HTERT RPE-1 (cell line): Measurements from ENCODE around the gene TBC1D22A.
"Not testable (repeated sequence)": the region's sequence is repeated elsewhere in the genome, so short reads cannot be mapped to it uniquely, and the experiment has no call there.

Experiments
- in situ Hi-C: fragments of 300-500 bp; cut with MboI; formaldehyde crosslinking; loops from 4 replicates; pipeline ENCODE4 v1.14.3; 2020; ENCODE audit warnings: low sequenced_read_pairs

The TBC1D22A gene

DNA sequence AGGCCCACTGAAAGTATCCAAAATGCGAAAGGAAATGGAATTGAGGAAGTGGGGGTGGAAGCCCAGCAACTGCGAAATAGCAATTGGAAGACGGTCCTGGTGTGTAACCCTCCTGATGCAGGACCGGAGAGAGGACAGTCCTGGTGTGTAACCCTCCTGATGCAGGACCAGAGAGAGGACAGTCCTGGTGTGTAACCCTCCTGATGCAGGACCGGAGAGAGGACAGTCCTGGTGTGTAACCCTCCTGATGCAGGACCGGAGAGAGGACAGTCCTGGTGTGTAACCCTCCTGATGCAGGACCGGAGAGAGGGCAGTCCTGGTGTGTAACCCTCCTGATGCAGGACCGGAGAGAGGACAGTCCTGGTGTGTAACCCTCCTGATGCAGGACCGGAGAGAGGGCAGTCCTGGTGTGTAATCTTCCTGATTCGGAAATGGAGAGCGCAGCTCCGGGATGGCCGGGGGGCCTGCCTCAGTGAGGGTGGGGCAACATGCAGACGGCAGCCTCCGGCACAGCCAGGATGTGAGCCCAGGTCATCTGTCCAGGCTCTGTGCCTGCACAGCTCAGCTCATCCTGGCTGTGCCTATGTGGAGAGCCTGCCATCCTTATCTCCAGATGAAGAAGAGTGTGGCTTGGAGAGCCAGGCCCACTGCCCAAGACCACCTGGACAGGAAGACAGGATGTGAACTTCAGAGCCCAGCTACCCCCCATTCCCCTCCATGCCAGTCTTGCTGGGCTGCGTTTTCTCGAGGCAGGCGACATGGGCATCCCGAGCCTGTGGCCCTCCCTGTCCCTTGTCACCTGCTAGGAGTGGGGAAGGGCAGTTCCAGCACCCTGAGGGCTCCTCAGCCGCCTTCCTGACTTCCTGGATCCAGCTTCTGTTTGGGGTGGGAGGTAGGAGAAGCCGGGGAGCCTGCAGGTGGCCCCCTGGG is 408.3 kb downstream of the TBC1D22A start:
- in situ Hi-C loops = not testable (repeated sequence)

DNA sequence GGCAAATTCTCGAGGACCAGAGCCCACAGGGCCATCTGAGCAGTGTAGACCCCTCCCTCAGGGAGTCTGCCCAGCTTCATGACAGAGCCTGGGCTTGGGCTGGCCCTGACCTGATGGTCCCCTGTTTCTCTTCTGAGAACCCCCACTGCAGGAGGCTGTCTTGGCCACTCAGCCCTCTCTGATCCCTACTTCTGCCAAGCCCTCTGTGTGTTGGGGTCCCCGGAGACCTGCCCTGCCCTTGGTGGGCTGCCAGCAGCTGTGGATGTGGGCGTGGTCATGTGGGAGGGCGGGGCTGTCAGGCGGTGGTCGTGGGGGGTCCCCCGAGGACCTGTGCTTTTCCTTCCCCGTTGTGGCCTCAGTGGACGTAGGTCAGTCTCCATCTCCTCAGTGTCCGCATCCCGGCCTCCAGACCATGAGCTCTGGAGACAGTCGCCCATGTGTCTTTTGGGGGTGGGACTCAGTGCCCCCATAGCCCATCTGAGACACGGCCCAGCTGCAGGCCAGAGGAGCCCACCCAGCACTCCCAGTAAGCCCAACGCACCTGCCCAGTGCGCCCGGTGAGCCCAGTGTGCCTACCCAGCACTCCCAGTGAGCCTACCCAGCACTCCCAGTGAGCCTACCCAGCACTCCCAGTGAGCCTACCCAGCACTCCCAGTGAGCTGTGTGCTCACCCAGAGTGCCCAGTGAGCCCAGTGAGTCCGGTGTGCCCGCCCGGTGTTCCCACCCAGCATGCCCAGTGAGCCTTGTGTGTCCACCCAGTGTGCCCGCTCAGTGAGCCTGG is 409.2 kb downstream of the TBC1D22A start:
- in situ Hi-C loops = no loop called here

DNA sequence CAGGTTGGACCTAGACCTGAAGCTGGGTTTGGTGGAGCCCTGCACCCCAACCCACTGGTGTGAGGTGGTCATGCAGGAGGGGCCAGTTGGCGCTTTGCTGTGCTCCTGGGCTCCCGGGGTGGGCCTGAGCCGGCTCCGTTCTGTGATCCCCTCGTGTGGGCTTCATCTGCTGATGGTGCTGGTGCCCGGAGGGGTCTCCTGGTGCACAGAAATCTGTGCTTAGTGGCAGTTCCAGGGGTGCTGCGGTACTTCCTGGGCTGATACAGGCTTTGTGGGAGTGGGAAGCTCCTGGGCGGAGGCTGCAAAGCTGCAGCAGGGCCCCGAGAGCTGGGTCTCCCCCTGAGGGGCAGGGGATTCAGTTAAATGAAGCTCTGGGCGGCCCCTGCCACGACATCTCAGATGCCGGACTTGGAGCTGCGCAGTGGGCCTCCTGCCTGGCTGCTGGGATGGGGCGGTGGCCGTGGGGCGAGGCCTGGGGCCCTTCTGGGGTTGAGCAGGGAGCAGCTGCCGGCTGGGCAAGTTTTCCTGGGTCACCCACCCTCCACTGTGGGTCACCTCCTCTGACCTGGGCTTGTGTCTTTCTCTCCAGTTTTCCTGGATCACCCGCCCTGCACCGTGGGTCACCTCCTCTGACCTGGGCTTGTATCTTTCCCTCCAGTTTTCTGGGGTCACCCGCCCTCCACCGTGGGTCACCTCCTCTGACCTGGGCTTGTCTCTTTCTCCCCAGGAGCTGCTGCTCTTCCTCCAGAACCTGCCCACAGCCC is 410.5 kb downstream of the TBC1D22A start:
- in situ Hi-C loops = no loop called here

DNA sequence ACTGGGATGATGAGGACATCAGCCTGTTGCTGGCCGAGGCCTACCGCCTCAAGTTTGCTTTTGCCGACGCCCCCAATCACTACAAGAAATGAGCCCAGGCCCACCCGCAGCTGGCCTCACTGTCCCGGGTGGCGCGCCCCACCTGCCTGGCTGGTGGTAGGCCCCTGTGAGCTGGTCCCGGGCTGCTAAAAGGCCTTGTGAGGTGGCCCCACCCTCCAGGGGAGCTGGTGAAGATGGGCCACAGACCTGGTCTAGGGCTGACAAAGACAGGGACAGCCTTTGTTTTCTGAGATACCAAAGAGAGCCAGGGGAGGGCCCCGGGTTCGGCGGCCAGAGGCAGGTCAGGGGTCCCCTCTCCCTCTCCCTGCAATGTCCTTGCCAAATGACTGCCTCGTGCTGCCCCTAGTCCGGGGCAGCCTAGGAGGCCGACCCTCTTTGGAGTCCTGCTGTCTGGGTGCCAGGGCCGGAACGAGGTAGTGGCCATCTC is 411.1 kb downstream of the TBC1D22A start:
- in situ Hi-C loops = no loop called here

DNA sequence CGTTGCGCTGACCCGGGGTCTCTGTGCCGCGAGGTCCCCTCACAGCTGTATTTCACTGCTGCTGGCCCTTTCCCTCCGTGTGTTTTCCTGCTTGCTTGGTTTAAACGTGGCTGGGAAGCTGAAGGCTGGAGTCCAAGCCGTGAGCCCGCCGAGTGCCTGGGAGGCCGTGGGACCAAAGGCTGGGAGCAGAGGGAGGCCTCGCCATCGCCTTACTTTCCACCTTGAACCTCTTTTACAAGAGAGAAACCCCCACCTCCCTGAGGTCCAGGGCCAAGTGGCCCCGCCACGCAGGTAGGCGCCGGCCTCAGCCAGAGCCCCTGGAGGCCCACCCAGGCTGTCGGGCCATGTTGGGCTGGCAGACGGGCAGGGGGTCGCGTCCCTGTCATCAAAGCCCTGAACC is 411.6 kb downstream of the TBC1D22A start:
- in situ Hi-C loops = no loop called here

DNA sequence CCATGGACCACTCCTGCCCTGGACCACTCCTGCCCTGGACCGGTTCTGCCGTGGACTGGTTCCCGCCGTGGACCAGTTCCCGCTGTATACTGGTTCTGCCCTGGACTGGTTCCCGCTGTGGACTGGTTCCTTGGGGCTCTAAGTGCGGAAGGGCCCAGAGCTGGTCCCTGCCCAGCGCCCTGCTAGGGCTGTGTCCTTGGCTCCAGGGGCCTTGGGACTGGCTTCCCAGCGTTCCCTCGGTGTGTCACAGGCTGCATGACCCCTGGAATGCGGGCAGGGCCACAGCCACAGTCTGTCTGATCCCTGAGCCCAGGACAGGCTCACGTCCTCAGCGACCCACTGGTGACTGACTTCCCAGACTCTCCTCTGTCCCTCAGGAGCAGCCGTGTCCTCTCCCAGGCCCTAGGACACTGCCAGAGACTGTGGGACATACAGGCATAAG is 412.2 kb downstream of the TBC1D22A start:
- in situ Hi-C loops = no loop called here

DNA sequence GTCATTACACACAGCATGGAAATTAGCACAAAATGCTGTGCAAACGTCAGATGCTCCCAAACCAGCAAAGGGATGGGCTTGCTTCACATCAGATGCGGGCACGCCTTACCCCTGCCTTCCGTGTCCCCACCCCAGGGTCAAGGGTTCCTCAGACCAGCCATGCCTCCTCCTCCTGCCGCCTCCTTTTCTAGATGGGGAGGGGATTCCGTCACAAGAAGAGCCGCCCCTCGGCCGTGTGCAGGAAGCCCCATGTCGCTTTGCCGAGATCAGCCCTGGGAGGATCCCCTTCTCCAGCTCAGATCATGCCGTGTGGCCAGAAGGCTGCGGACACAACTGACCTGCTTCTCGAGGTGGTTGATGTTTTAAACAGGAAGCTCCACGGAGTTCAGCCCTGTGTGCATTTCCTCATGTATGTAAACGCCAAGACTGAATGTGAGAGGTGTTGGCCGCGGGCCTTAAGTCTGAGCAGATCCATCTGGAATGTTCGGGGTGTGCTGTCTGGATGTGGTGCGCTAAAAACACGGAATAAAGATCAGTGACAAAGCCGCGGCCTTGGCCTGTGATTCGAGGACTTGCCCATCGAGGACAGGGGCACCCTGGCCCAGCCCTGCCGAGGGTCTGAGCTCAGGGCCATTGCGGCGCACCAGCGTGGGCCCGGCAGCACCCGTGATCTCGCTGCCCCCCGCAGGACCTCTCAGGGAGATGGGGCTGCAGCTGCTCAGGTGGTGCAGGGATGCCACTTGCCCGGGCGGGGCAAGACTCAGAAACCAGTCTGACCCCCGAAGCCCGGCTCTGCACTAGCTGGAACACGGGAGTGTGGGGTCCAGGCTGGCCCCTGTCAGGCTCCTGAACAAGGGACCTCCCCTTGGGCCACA is 412.9 kb downstream of the TBC1D22A start:
- in situ Hi-C loops = no loop called here

DNA sequence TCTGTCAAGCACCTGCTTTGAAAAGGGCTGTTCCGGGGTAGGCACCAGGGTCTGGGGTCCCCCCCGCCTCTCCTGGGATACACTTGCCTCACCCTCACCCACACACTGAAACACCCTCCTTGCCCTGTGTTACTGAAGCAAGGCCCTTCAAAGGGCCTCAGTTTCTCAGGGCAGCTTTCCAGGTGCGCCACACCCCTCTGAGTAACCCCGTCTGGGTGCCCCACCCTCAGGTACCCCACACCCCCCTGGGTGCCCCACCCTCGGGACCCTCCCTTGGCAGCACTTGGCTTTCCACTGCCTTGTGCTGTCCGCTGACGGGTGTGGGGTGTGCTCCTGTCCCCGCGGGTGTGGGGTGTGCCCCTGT is 413.6 kb downstream of the TBC1D22A start:
- in situ Hi-C loops = no loop called here

DNA sequence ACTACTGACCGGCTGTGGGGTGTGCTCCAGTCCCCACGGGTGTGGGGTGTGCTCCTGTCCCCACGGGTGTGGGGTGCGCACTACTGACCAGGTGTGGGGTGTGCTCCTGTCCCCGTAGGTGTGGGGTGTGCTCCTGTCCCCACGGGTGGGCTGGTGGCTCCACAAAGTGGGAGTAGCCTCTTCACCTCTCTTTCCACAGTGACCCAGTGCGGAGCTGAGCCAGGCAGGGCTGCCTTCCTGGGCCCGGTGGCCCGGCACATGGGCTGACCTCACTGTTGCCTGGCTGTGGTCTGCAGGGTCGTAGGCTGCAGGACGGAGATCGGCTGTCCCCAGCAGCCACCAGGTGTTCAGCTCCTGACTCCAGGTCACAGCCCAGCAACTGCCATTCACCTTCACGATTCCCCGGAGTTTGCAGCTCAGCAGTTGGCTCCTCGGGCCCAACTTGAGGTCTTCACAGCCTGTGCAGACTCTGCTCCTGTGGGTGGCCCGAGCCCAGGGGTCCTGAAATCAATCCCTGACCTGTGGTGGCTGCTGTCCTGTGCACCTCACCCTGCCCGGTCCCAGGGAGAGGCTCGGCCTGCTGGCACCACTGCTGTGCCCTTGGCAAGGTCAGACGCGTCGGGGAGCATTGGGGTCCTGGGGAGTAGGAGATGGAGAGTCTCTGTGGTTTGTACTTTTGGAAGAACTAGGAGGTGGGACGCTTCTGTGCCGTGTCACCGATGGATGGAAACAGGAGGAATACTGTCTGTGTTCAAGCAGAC is 414.3 kb downstream of the TBC1D22A start:
- in situ Hi-C loops = no loop called here

DNA sequence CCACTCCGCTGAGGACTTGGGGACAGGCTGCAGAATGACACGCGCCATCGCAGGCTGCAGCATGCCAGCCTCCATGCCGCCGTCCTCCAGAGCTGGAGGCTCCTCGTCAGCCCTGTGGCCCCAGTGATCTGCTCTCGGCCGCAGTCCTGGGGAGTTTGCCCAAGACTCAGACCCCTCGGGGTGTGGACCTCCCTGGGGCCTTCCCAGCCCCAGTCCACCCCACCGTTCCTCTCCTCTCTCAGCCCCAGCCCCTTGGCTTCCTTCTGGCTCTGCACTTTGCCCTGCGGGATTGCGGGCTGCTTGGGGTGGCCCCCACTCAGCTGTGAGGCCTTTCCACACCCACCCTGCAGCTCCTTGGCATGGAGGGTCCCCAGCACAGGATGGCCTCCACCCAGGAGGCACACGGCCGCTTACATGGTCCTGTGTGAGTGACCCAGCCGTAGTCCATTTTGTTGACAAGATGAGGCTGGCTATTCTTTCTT is 414.9 kb downstream of the TBC1D22A start:
- in situ Hi-C loops = no loop called here

DNA sequence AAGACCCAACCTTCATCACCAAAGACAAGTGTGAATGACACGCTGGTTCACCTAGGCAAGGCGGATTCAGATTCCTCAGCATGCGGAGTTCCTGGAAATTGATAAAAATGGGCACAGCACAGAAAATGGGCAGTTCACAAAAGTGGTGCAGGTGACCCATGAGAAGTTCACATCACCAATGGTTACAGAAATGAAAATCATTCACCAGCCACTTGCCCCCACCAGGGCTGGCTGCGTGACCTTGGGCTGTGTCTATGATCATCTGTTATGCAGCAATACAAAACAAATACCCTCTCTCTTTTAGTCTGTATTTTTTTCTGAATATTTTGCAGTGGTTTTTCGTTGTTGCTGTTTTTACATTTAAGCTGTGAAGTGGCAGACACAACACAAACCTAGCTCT is 415.9 kb downstream of the TBC1D22A start:
- in situ Hi-C loops = no loop called here

DNA sequence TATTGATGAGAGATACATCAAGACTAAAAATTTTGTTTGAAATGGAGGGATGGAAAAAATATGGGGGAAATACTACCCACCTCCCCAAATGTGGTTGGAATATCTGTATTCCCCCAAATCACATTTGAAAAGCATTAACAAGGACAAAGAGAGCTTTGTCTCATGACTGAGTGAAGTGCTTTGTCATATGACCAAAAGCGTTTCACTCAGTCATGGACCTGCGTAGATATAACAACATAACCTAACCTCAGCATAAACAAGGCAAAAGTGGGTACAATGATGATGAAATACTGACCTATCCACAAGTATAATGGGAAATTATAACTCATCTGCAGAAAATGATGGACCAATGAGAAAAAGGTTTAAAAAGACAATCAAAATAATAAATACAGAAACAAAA is 418.3 kb downstream of the TBC1D22A start:
- in situ Hi-C loops = no loop called here

DNA sequence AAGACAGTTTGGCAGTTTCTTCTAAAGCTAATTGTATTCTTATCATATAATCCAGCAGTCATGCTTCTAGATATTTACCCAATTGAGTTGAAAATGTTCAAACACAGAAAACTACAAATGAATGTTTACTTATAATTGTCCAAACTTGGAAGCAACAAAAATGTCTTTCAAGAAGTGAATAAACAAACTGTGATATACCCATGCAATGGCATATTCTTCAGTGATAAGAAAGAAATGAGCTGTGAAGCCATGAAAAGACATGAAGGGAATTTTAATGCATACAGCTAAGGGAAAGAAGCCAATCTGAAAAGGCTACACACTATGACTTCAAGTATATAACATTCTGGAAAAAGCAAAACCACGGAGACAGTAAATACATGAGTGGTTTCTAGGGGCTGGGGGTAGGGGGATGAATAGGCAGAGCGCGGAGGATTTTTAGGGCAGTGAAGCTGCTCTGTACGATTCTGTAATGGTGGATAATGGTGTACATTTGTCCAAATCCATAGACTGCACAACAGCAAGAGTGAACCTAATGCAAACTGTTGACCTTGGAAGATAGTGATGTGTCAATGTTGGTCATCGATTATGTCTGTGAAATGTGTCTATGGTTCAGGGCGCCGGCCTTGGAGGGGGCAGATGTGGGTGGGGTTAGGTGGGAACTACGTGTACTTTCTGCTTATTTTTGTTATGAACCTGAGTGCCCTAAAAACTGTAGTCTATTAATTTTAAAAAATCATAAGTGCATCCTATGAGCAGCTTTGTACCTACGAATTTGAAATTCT is 424.9 kb downstream of the TBC1D22A start:
- in situ Hi-C loops = no loop called here

DNA sequence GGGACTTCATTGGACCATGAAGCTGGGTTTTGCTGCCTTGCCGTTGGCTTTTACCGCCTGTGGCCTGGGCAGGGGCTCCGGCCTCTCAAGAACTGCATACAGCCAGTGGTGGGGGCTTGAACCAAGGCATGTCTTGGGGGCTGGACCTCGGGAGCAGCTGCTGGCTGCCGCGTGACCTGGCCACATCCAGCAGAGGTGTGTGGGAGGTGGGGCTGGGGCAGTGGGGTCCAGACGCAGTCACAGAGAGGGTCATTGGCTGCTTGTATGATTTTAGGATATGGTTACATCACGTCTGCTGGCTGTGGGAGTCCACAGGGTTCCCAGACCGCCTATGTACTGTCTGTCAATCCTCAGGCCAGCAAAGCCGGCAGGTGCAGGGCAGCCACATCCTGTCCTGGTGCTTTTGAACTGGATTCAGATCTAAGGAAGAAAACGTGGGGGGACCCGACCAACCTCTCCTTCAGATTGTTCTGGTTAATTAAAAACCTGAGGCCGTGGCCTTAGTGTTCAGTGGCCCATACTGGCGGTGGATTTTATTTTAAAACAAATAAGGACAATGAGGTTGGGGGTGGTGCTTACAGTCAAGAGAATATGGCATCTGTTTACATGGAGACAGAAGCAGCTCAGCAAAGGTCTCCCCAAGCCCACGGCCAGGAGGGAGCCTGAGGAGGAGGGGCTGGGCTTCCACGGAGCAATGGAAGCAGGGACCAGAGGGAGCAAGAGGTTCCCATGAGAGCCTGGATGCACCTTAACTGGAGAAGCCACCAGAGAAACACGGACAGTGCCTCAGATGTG is 426.0 kb downstream of the TBC1D22A start:
- in situ Hi-C loops = no loop called here

DNA sequence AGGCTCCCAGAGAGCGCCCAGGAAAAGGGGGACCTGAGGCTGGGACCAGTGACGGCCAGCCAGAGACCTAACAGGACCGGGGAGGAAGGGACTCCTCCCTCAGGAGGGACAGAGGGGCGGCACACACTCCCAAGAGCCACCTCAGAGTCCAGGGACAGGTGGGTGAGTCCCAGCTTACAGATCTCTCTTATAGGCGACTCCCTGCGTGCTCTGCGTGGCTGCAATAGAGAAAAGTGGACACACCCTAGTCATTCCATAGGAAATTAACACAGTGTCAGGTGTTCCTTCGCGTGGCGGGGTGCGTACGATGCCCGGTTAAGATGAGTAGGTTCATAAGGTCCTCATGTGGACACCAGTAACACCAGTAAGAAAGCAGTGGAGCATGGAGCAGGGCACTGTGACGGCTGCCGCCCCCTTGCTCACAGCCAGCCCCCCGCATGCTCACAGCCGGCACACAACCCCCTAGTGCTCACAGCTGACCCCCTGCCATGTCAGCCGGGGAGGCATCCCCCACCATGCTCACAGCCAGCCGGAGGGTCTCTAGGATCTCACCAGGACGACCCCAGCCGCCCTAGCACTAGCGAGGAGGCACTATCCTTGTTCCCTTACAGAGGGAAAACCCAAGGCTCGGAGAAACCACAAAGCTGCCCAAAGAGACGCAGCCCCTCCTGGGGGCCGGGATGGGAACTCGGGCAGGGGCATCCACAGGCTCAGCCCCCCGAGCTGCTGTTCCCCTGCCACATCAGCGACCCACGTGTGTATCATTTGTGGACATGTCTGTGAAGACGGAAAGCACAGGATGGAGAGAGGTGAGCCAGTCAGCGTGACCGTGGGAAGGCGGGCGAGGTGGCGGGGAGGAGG is 426.8 kb downstream of the TBC1D22A start:
- in situ Hi-C loops = no loop called here

DNA sequence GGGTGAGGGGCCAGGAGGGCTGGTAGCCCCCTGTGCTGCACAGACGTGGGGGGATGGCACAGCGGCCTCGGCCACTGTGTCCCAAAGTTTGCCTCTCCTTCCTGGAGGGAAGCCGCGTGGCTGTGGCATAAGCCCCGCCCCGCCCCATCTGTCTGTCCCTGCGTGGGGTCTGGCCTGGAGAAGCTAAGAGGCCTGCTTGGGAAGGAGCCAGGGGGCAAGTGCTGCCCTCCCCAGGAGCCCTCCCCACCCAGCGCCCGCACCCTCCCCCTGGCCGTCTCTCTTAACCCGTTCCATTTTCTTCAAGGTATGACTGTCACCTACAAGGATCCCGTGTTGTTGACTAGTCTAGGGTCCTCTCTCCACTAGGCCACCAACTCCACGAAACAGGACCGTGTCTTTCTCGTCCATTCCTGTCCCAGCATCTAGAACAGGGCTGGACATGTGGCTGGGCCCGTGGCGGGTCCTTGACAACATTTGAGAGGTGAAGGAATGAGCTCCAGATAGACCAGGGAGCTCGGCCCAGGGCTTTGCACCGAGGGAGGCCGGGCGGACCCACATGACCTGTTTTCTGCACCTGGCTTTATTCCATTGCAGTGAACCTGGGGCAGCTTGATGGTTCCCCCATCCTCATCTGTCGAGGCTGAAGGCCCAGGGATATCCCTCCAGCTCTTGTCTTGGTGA is 428.0 kb downstream of the TBC1D22A start:
- in situ Hi-C loops = no loop called here
